Karpas-422 (cell line): ENCODE data around the gene SPRED2. TPM values are rescaled to one million over a fixed set of nuclear protein-coding genes. Genes with fewer than 3 reads are reported as not detected.

Experiments used
- DNase-seq: peaks from one replicate; pipeline ENCODE4 v3.0.0-alpha.2; 2015
- H2AFZ ChIP-seq: fragments of 200-600 bp; sonication (generic); 2 replicates; pipeline ENCODE4 v1.6.1; 2014; ENCODE audit warnings: antibody characterized with exemption, low read length, mixed read lengths
- H3K27ac ChIP-seq: fragments of 200-600 bp; sonication (generic); 2 replicates; pipeline ENCODE4 v1.5.1; 2014; ENCODE audit warnings: mild to moderate bottlenecking, low read length, moderate library complexity
- H3K27me3 ChIP-seq: fragments of 200-600 bp; sonication (generic); 2 replicates; pipeline ENCODE4 v1.6.1; 2014; ENCODE audit warnings: low read length, mixed read lengths
- H3K36me3 ChIP-seq: fragments of 200-600 bp; sonication (generic); 2 replicates; pipeline ENCODE4 v1.6.1; 2014; ENCODE audit warnings: low read length, mixed read lengths; ENCODE audit not compliant: insufficient read depth
- H3K4me1 ChIP-seq: fragments of 200-600 bp; sonication (generic); 2 replicates; pipeline ENCODE4 v1.6.1; 2014; ENCODE audit warnings: mild to moderate bottlenecking, low read length, mixed read lengths
- H3K4me2 ChIP-seq: fragments of 200-600 bp; sonication (generic); 2 replicates; pipeline ENCODE4 v1.6.1; 2014; ENCODE audit warnings: low read length, low read depth, mild to moderate bottlenecking; ENCODE audit not compliant: poor library complexity, severe bottlenecking
- H3K4me3 ChIP-seq: fragments of 200-600 bp; sonication (generic); 2 replicates; pipeline ENCODE4 v1.5.1; 2014; ENCODE audit warnings: mild to moderate bottlenecking, antibody characterized with exemption, low read length, mixed read lengths
- H3K79me2 ChIP-seq: fragments of 200-600 bp; sonication (generic); 2 replicates; pipeline ENCODE4 v1.6.1; 2014; ENCODE audit warnings: mild to moderate bottlenecking, low read length, mixed read lengths
- H3K9ac ChIP-seq: fragments of 200-600 bp; sonication (generic); 2 replicates; pipeline ENCODE4 v1.6.0; 2014; ENCODE audit warnings: low read length
- H3K9me2 ChIP-seq: fragments of 200-600 bp; sonication (generic), shearing (Covaris generic); replicated peaks from 2 replicates; pipeline ENCODE4 v1.6.0; 2014; ENCODE audit warnings: mild to moderate bottlenecking, low read length, moderate library complexity; ENCODE audit not compliant: insufficient read depth
- H3K9me3 ChIP-seq: fragments of 300-700, 200-600 bp; sonication (generic); 2 replicates; pipeline ENCODE4 v1.6.1; 2014; ENCODE audit warnings: low read length, mixed read lengths
- H4K20me1 ChIP-seq: fragments of 200-600 bp; sonication (generic); 2 replicates; pipeline ENCODE4 v1.6.1; 2014; ENCODE audit warnings: mild to moderate bottlenecking, antibody characterized with exemption, low read length, low read depth; ENCODE audit not compliant: insufficient read depth
- total RNA-seq: library from RNA; depleted of rRNA; stranded (reverse); fragments of >200 nt; shearing (Covaris generic); gene quantifications from 2 replicates; pipeline ENCODE4 v1.2.3, GENCODE V29; 2014; ENCODE audit warnings: low replicate concordance

The SPRED2 gene
- total RNA-seq, 1 experiment from 2014 or later = 11.9 TPM

DNA sequence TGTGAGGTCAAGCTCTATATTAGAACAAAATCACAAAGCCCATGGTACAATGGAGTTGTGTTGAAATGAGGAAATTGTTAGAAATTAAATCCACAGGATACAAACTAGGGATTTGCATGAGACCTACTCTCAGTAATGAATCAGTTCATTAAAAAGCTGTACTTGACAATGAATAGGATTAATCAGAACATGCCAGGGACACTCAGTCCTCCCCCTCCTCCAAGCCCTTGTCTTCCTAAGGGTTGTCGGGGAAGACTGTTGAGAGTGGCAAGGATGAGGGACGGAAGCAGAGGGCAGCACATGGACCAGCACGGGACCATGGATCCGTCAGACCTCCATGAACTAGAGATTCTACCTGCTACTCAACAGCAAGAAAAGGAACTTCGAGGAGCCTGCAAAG lies 39.8 kb downstream of the SPRED2 start:
- H3K9me2 ChIP-seq = no peaks in the 10 kb centered on the region
- H3K4me1 ChIP-seq = peaks cover 62% of the 10 kb centered on the region
- H2AFZ ChIP-seq = no peak overlapping the region
- H3K36me3 ChIP-seq = no peaks in the 10 kb centered on the region
- DNase-seq = no peak
- H3K4me3 ChIP-seq = no peak overlapping the region
- H4K20me1 ChIP-seq = peaks cover 95% of the 10 kb centered on the region
- H3K27me3 ChIP-seq = 0 out of 2 replicates have a peak, but pooled peaks cover 4% of the 10 kb centered on the region
- H3K79me2 ChIP-seq = no peaks in the 10 kb centered on the region
- no peaks in the 10 kb centered on the region for H3K9me3 ChIP-seq
- no peak overlapping the region for H3K4me2 ChIP-seq
- H3K27ac ChIP-seq = no peak overlapping the region
- no peak overlapping the region for H3K9ac ChIP-seq

DNA sequence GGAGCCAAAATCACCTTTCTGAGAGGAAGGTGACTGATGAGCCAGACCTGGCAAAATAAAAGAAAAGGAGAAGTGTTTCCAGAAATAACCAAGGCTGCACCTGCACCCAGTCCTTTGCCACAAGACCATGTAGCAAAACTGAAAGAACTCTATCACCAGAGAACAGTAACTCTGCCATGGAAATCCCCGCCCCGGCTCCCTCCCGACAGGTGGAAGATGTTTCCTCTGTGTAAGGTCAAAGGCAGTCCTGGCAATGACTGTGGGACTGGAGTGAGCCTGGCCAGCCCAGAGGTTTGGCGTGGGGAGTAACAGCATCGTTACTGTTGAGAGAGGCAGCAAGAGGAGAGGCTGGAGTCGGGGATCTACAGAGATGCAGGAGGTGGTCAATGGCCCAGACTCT lies 42.3 kb downstream of the SPRED2 start:
- H2AFZ ChIP-seq = no peak overlapping the region
- peaks cover 50% of the 10 kb centered on the region for H3K4me1 ChIP-seq
- peaks cover 4% of the 10 kb centered on the region; the same call in 1 of the 2 replicates for H3K27me3 ChIP-seq
- H3K9ac ChIP-seq = no peak overlapping the region
- H3K4me3 ChIP-seq = peak overlapping the region; percentile 2; the same call in 1 of the 2 replicates
- peak; percentile 59 for DNase-seq
- H3K9me3 ChIP-seq = no peaks in the 10 kb centered on the region
- H3K9me2 ChIP-seq = no peaks in the 10 kb centered on the region
- peaks cover 92% of the 10 kb centered on the region for H4K20me1 ChIP-seq
- H3K4me2 ChIP-seq = peak overlapping the region; percentile 33
- no peaks in the 10 kb centered on the region for H3K79me2 ChIP-seq
- H3K27ac ChIP-seq = no peak overlapping the region
- no peaks in the 10 kb centered on the region for H3K36me3 ChIP-seq

DNA sequence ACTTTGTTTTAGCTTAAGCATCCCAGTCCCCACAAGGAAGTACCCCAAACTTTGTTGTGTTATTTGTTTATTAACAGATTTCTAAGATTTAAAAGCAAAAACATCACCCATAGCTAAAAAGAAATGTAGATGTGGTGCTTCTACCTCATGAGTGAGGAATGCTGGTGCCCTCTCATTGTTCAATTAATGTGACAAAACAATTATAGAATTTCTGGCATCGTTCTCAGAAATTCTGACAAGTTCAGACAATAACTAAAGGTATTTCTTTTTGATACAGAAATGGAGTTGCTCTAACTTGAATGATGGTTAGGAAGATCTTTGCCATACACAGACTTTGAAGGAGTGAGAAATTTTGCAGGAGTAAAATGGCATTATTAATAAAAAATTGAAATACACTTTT lies 42.9 kb downstream of the SPRED2 start:
- Histone ChIP-seq H3K4me3 (no peak overlapping the region), H3K4me2 (peak overlapping the region; percentile 33), H3K4me1 (peaks cover 46% of the 10 kb centered on the region), H3K36me3 (no peaks in the 10 kb centered on the region), H3K27me3 (peaks cover 4% of the 10 kb centered on the region; the same call in 1 of the 2 replicates), H3K9me3 (no peaks in the 10 kb centered on the region), H2AFZ (no peak overlapping the region), H3K9ac (no peak overlapping the region), H3K27ac (no peak overlapping the region), H3K79me2 (no peaks in the 10 kb centered on the region), H3K9me2 (no peaks in the 10 kb centered on the region), H4K20me1 (peaks cover 91% of the 10 kb centered on the region)
- DNase-seq = no peak

DNA sequence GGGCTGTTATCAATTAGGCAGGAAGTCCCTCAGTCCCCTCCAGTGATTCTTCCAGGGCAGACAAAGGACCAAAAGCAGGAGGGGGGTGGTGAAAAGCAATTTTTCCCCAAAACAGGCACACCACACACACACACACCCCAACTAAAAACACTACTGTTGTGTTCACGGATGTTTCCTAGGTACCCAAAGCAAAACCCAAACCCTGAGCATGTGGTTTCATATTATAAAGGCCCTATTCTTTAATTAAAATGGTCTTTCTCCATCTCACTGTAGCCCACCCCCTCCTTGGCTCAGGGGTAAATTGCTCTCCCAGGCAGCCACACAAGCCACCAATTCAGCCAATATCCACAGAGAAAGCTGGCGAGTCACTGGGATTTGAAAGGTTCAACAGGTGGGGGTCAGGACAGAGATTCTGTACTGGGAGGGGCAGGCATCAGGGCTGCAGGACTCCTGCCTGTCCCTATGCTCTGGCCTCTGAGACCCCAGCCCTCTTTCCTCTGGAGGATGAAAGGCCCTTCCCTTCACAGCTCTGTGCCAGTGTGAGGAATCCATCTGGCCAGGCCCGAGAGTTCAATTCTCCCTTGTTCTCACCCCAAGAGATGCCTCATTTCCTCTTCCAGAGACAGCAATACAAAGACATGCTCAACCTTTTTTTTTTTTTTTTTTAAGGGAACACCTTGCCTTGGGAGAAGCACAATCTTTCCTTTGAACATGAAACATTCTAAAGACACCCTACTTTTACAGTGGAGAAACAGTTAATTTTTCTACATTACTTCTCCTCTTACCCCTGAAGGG lies 43.6 kb downstream of the SPRED2 start:
- Histone ChIP-seq H3K4me3 (no peak overlapping the region), H4K20me1 (peaks cover 90% of the 10 kb centered on the region), H3K9me3 (no peaks in the 10 kb centered on the region), H3K9me2 (no peaks in the 10 kb centered on the region), H3K9ac (no peak overlapping the region), H3K4me2 (no peak overlapping the region), H3K27ac (no peak overlapping the region), H2AFZ (no peak overlapping the region), H3K36me3 (no peaks in the 10 kb centered on the region), H3K27me3 (peaks cover 4% of the 10 kb centered on the region; the same call in 1 of the 2 replicates), H3K4me1 (peaks cover 39% of the 10 kb centered on the region), H3K79me2 (no peaks in the 10 kb centered on the region)
- DNase-seq = no peak

DNA sequence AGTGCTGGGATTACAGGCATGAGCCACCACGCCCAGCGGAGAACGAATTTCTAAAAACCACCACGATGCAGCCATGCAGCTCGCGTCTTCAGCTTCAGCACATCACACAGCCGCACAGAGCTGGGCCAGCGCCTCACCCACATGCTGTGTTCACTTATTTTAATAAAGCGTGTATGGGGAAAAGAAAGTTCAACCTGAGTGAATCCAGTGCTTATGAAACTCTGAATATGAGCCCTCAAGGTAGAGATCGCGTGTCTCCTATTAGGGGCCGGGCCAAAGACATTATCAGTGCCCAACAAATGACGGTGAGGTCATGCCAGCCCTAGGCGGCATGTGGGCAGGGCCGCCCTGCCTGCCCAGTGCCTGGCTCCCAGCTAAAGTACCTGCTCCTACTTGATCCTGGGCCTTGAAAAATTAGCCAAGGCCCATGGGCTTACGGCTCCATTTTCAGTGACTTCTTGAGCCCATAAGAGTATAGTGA lies 44.3 kb downstream of the SPRED2 start:
- Histone ChIP-seq H4K20me1 (peaks cover 91% of the 10 kb centered on the region), H3K36me3 (no peaks in the 10 kb centered on the region), H2AFZ (no peak overlapping the region), H3K4me2 (no peak overlapping the region), H3K4me1 (peaks cover 38% of the 10 kb centered on the region), H3K4me3 (no peak overlapping the region), H3K9ac (no peak overlapping the region), H3K27ac (no peak overlapping the region), H3K79me2 (no peaks in the 10 kb centered on the region), H3K27me3 (peaks cover 4% of the 10 kb centered on the region; the same call in 1 of the 2 replicates), H3K9me3 (no peaks in the 10 kb centered on the region), H3K9me2 (no peaks in the 10 kb centered on the region)
- DNase-seq = no peak

DNA sequence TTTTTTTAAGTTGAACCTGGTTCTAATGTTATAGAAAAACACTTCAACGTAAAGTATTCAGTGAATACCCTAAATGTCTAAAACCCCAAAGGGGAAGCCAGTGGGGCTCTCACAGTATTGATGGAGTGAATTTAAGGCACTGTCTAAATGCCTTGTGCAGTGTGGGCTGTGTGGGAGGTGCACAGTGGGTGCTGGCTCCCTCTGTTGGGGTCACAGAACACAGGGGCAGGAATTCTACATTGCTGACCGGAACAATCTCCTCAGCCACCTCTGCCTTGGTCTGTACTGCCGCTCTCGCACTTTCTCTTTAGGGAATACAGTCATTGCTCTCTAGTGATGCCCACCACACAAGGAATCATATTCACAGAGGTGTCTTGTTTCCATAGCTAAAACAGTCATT lies 45.4 kb downstream of the SPRED2 start:
- Histone ChIP-seq H3K79me2 (no peaks in the 10 kb centered on the region), H3K4me1 (peaks cover 40% of the 10 kb centered on the region), H3K9me2 (no peaks in the 10 kb centered on the region), H4K20me1 (peaks cover 90% of the 10 kb centered on the region), H3K4me2 (no peak overlapping the region), H3K27ac (no peak overlapping the region), H2AFZ (no peak overlapping the region), H3K9ac (no peak overlapping the region), H3K36me3 (no peaks in the 10 kb centered on the region), H3K27me3 (peaks cover 4% of the 10 kb centered on the region; the same call in 1 of the 2 replicates), H3K9me3 (no peaks in the 10 kb centered on the region), H3K4me3 (no peak overlapping the region)
- no peak for DNase-seq

DNA sequence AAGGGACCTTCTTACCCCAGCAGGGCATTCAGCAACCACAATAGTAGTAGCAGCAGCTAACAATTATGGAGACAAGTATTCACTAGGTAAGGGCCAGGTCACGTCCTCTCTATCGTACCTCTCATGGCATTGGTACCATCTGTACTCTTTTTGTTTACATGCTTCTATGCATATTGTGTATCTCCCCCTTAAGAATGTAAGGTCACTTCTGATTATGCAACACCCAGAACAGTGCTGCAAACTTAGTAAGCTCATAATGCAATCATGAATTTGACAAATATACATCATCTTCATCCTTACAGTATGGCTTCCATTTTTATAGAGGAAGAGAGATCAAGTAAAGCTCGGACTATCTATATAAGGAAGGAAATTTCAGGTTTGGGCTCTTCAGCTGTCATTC lies 46.1 kb downstream of the SPRED2 start:
- H3K27ac ChIP-seq = no peak overlapping the region
- no peaks in the 10 kb centered on the region for H3K36me3 ChIP-seq
- peaks cover 41% of the 10 kb centered on the region for H3K4me1 ChIP-seq
- no peaks in the 10 kb centered on the region for H3K9me2 ChIP-seq
- no peak overlapping the region for H3K4me2 ChIP-seq
- H3K9me3 ChIP-seq = no peaks in the 10 kb centered on the region
- H3K27me3 ChIP-seq = peaks cover 4% of the 10 kb centered on the region; the same call in 1 of the 2 replicates
- DNase-seq = no peak
- no peaks in the 10 kb centered on the region for H3K79me2 ChIP-seq
- H3K4me3 ChIP-seq = no peak overlapping the region
- H2AFZ ChIP-seq = no peak overlapping the region
- no peak overlapping the region for H3K9ac ChIP-seq
- peaks cover 90% of the 10 kb centered on the region for H4K20me1 ChIP-seq

DNA sequence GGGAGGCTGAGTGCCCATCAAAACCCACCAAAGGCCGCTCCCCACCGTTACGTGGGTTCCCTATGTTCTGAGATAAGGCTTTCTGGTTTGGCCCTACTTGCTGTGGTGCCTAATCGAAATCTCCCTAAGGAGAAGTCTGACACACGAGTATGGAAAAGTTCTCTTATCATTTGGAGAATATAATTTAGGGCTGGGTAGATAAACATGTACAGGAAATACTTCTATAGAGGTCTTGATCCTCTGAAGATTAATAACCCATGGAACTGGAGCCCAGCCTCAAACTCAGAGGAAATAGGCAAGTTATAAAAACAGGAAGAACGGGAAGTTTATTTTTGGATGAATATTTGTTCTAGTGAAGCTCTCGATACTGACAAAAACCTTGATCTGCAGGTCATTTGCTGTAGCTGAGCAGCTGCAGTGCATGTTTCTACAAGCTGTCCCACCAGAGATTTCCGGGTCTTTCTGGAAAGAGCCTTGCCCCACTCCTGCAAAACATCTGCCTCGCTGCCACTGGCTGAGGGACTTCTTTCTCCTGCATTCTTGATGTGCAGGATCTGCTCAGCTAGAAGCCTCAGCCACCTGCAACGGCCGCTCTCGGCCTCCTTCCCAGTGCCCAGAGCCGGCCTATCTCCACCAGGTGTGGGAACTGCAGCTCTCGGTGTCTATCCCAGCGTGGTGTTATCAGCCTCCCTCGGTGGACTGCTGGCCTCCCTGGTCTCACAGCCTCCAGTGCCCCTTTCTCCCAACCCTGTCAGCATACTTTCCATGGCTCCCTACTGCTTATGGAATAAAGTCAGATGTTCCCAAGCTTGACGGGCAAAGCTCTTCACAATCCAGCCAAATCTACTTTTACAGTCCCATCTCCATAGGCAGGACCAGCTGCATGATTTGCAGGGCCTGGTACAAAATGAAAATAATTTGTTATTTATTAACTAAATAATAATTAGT lies 48.6 kb downstream of the SPRED2 start:
- no peaks in the 10 kb centered on the region for H3K9me3 ChIP-seq
- no peak overlapping the region for H2AFZ ChIP-seq
- DNase-seq = no peak
- no peak overlapping the region for H3K27ac ChIP-seq
- no peak overlapping the region for H3K9ac ChIP-seq
- H3K27me3 ChIP-seq = peaks cover 4% of the 10 kb centered on the region; the same call in 1 of the 2 replicates
- H3K4me2 ChIP-seq = no peak overlapping the region
- H3K9me2 ChIP-seq = no peaks in the 10 kb centered on the region
- peaks cover 23% of the 10 kb centered on the region for H3K4me1 ChIP-seq
- H3K36me3 ChIP-seq = no peaks in the 10 kb centered on the region
- H4K20me1 ChIP-seq = peaks cover 91% of the 10 kb centered on the region
- no peaks in the 10 kb centered on the region for H3K79me2 ChIP-seq
- H3K4me3 ChIP-seq = no peak overlapping the region
